Loucy (cell line): ENCODE measurements around the gene TRPM6.

Source experiments
- H2AFZ ChIP-seq: fragments of 200-600 bp; sonication (generic); 2 replicates; pipeline ENCODE4 v1.6.0; 2016; ENCODE audit warnings: antibody characterized with exemption, mild to moderate bottlenecking, low read length, moderate library complexity
- H3F3A ChIP-seq: fragments of 200-600 bp; 2 replicates; pipeline ENCODE4 v1.6.0; 2016; ENCODE audit warnings: antibody characterized with exemption, low read depth, mild to moderate bottlenecking
- H3K27me3 ChIP-seq: fragments of 200-600 bp; sonication (generic); 2 replicates; pipeline ENCODE4 v1.6.1; 2014; ENCODE audit warnings: low read length, mild to moderate bottlenecking; ENCODE audit not compliant: insufficient read depth, poor library complexity, severe bottlenecking
- H3K36me3 ChIP-seq: fragments of 200-600 bp; sonication (generic); 2 replicates; pipeline ENCODE4 v1.6.1; 2016; ENCODE audit warnings: low read length; ENCODE audit not compliant: insufficient read depth
- H3K4me1 ChIP-seq: fragments of 200-600 bp; sonication (generic); 2 replicates; pipeline ENCODE4 v1.5.1; 2014; ENCODE audit warnings: low read length, mild to moderate bottlenecking; ENCODE audit not compliant: insufficient read depth, poor library complexity, severe bottlenecking
- H3K4me2 ChIP-seq: fragments of 200-600 bp; sonication (generic); 2 replicates; pipeline ENCODE4 v1.6.0; 2014; ENCODE audit warnings: antibody characterized with exemption, low read length, low read depth, mild to moderate bottlenecking; ENCODE audit not compliant: poor library complexity, severe bottlenecking
- H3K4me3 ChIP-seq: fragments of 200-600 bp; sonication (generic); 2 replicates; pipeline ENCODE4 v1.5.1; 2014; ENCODE audit warnings: low read length, mild to moderate bottlenecking, mixed read lengths; ENCODE audit not compliant: poor library complexity, severe bottlenecking
- H3K79me2 ChIP-seq: fragments of 200-600 bp; sonication (generic); 2 replicates; pipeline ENCODE4 v1.6.1; 2014; ENCODE audit warnings: low read length; ENCODE audit not compliant: insufficient read depth
- H3K9ac ChIP-seq: fragments of 200-600 bp; sonication (generic); 2 replicates; pipeline ENCODE4 v1.6.0; 2014; ENCODE audit warnings: mild to moderate bottlenecking, low read depth, low read length, moderate library complexity; ENCODE audit not compliant: poor library complexity, severe bottlenecking
- H3K9me2 ChIP-seq: fragments of 200-600 bp; sonication (generic); replicated peaks from 2 replicates; pipeline ENCODE4 v1.6.1; 2016; ENCODE audit warnings: low read depth, low read length, mixed read lengths
- H3K9me3 ChIP-seq: fragments of 200-600 bp; sonication (generic); 2 replicates; pipeline ENCODE4 v1.6.1; 2014; ENCODE audit warnings: mild to moderate bottlenecking, antibody characterized with exemption, low read length, low read depth; ENCODE audit not compliant: insufficient read depth
- H4K20me1 ChIP-seq: fragments of 200-600 bp; sonication (generic); 2 replicates; pipeline ENCODE4 v1.6.0; 2014; ENCODE audit warnings: antibody characterized with exemption, low read length, mild to moderate bottlenecking; ENCODE audit not compliant: insufficient read depth, poor library complexity, severe bottlenecking
- CTCF ChIP-seq: fragments of 200-600 bp; sonication (generic); conservative IDR thresholded peaks from 2 replicates; pipeline ENCODE4 v1.5.1; 2014; ENCODE audit warnings: mild to moderate bottlenecking, antibody characterized with exemption, low read length
- EZH2phosphoT487 ChIP-seq: fragments of 200-600 bp; IDR thresholded peaks from 2 replicates; pipeline ENCODE4 v1.6.1; 2018; ENCODE audit warnings: antibody characterized with exemption, mild to moderate bottlenecking, moderate library complexity, borderline replicate concordance

Gene TRPM6

GRCh38 chr9:74755355-74755754, 132.4 kb downstream of the TRPM6 start:
- TF ChIP-seq EZH2phosphoT487 (no peak), CTCF (no peak)
- Histone ChIP-seq H3K9me2 (no peaks in the 10 kb centered on the region), H3K4me3 (no peak overlapping the region), H3F3A (no peaks in the 10 kb centered on the region; the same call in 1 of the 2 replicates), H3K4me2 (no peak overlapping the region), H3K79me2 (no peaks in the 10 kb centered on the region), H3K4me1 (no peaks in the 10 kb centered on the region), H2AFZ (no peak overlapping the region), H3K27me3 (peaks cover 3% of the 10 kb centered on the region), H3K36me3 (no peaks in the 10 kb centered on the region), H3K9me3 (no peaks in the 10 kb centered on the region), H3K9ac (no peak overlapping the region), H4K20me1 (no peaks in the 10 kb centered on the region)

DNA sequence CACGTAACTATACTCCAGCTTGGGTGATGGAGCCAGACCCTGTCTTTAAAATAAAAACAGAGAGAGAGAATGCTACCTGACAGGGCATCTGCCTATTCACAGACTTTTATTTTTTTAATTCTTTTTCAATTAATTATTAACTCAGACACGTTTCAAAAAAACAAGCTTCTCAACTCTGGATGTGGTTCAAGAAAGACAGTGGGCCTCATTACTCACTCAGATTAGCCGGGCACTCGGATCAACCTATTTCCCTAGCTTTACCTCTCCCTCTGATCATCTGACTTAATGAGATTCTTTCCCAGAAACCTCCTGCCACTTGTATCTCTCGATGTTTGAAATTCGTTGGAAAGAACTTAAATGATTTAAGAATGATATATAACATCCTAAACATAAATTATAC, 134.1 kb downstream of the TRPM6 start:
- Histone ChIP-seq H3K4me1 (no peaks in the 10 kb centered on the region), H3K9me2 (no peaks in the 10 kb centered on the region), H2AFZ (no peak overlapping the region), H3K9me3 (no peaks in the 10 kb centered on the region), H3K36me3 (no peaks in the 10 kb centered on the region), H3K79me2 (no peaks in the 10 kb centered on the region), H4K20me1 (no peaks in the 10 kb centered on the region), H3K9ac (no peak overlapping the region), H3K27me3 (peaks cover 4% of the 10 kb centered on the region), H3K4me2 (no peak overlapping the region), H3F3A (no peaks in the 10 kb centered on the region; the same call in 1 of the 2 replicates), H3K4me3 (no peak overlapping the region)
- TF ChIP-seq CTCF (no peak), EZH2phosphoT487 (no peak)

DNA sequence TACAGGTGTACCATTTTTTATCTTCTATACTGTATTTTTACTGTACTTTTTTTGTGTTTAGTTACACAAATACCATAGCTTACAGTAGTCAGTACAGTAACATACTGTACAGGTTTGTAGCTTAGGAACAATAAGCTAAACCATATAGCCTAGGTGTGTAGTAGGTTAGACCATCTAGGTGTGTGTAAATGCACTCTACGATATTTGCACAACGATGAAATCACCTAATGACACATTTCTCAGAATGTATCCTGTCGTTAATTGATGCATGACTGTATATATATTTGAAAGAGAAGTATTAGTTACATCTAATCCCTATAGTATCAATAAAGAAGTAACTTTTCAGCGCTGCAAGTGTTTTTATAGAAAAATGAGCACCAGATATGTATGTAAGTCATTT, 138.8 kb downstream of the TRPM6 start:
- no peak overlapping the region for H3K9ac ChIP-seq
- H3K9me2 ChIP-seq, result no peaks in the 10 kb centered on the region
- no peak overlapping the region for H2AFZ ChIP-seq
- H3K79me2 ChIP-seq, result no peaks in the 10 kb centered on the region
- no peak overlapping the region for H3K4me3 ChIP-seq
- H3K36me3 ChIP-seq, result no peaks in the 10 kb centered on the region
- H3K27me3 ChIP-seq, result peaks cover 4% of the 10 kb centered on the region
- no peaks in the 10 kb centered on the region for H3F3A ChIP-seq
- H3K4me2 ChIP-seq, result no peak overlapping the region
- H3K9me3 ChIP-seq, result no peaks in the 10 kb centered on the region
- TF ChIP-seq CTCF (no peak), EZH2phosphoT487 (no peak)
- H3K4me1 ChIP-seq, result no peaks in the 10 kb centered on the region
- no peaks in the 10 kb centered on the region for H4K20me1 ChIP-seq
